Upper lobe of right lung (tissue), 1 donor: ENCODE measurements around the gene TCF7L2. TPM values are rescaled to one million over a fixed set of nuclear protein-coding genes. Genes with fewer than 3 reads are reported as not detected.

Source experiments
- ATAC-seq: fragments of 200-7000 bp; cut with Tn5 transposase; one replicate; pipeline ENCODE4 v1.9.1; 2020; ENCODE audit warnings: mild to moderate bottlenecking, moderate library complexity
- DNase-seq: peaks from one replicate; pipeline ENCODE4 v3.0.0-alpha.2; 2020
- H3K27ac ChIP-seq: fragments of 200-600 bp; one replicate; pipeline ENCODE4 v1.8.0; 2022
- H3K27me3 ChIP-seq: fragments of 200-600 bp; one replicate; pipeline ENCODE4 v1.8.0; 2022; ENCODE audit warnings: mild to moderate bottlenecking
- H3K36me3 ChIP-seq: fragments of 200-600 bp; one replicate; pipeline ENCODE4 v1.8.0; 2022
- H3K4me1 ChIP-seq: fragments of 200-600 bp; one replicate; pipeline ENCODE4 v1.8.0; 2022
- H3K4me3 ChIP-seq: fragments of 200-600 bp; one replicate; pipeline ENCODE4 v1.8.0; 2022; ENCODE audit warnings: mild to moderate bottlenecking
- H3K9me3 ChIP-seq: fragments of 200-600 bp; one replicate; pipeline ENCODE4 v1.8.0; 2022
- intact Hi-C: fragments of 100-400 bp; cut with DNase I; formaldehyde crosslinking; loops from one replicate; pipeline ENCODE4 v1.11.0; 2022
- total RNA-seq: library from RNA; stranded (reverse); fragmentation: NEBNext Ultra II Directional; extraction: Animal tissue kit (Norgen Biotek cat#: 25700); gene quantifications from one replicate; pipeline ENCODE4 v1.2.1, GENCODE V29; 2021
- TF ChIP-seq, protein P1 (sequence below): fragments of 200-600 bp; IDR thresholded peaks from one replicate; pipeline ENCODE4 v1.8.0; 2022; ENCODE audit warnings: antibody characterized with exemption
- donor health status: DM: no; HTN: yes; CAD: no; lungs with severe emphysema.

TCF7L2 gene
- total RNA-seq, 1 donor from 2014 or later, result 47.4 TPM

DNA sequence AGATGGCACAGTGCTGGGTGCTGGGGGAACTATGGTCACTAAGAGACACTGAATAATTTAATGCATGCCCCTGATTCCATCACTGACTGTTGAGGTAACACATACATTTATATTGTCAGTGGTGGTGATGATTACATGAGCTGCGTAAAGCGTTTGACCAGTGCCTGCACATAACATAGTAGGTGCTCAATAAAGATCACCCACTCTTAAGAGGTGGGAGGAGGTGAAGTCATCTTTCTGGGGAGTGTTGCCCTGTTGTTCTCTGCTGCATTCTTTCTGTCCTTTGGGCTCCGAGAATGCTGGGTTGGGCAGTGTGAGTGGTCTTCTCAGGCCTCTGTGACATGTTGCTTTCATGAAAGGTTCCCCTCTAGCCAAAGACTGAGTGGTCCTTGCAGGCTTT lies 68.0 kb downstream of the TCF7L2 start:
- ATAC-seq, result no peak
- Histone ChIP-seq H3K27me3 (no peaks in the 10 kb centered on the region), H3K9me3 (no peaks in the 10 kb centered on the region), H3K4me3 (no peak overlapping the region), H3K27ac (no peak overlapping the region), H3K4me1 (peaks cover 50% of the 10 kb centered on the region), H3K36me3 (no peaks in the 10 kb centered on the region)
- TF ChIP-seq, protein P1, sequence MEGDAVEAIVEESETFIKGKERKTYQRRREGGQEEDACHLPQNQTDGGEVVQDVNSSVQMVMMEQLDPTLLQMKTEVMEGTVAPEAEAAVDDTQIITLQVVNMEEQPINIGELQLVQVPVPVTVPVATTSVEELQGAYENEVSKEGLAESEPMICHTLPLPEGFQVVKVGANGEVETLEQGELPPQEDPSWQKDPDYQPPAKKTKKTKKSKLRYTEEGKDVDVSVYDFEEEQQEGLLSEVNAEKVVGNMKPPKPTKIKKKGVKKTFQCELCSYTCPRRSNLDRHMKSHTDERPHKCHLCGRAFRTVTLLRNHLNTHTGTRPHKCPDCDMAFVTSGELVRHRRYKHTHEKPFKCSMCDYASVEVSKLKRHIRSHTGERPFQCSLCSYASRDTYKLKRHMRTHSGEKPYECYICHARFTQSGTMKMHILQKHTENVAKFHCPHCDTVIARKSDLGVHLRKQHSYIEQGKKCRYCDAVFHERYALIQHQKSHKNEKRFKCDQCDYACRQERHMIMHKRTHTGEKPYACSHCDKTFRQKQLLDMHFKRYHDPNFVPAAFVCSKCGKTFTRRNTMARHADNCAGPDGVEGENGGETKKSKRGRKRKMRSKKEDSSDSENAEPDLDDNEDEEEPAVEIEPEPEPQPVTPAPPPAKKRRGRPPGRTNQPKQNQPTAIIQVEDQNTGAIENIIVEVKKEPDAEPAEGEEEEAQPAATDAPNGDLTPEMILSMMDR, result no peak
- DNase-seq, result no peak
- intact Hi-C loops, result no loop called here

DNA sequence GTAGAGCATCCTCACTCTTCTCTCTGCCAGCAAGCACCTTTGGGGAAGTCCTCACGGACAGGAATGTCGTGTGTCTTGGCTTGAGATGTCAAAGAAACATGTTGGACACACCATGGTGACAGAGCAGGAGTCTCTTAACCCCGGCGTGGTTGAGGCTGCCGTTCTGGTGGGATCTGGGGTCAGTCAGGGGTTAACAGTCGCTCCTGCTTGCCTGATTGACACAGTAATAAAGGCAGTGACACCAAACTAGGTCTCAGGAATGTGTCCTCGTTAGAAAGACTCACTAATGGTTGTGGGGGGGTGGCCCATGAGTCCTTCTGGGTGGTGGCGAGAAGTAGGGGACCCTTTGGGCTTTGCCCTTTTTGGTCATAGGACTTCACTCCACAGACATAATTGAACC lies 69.0 kb downstream of the TCF7L2 start:
- no peaks in the 10 kb centered on the region for H3K9me3 ChIP-seq
- H3K27ac ChIP-seq, result peak overlapping the region; percentile 6
- H3K4me1 ChIP-seq, result peaks cover 50% of the 10 kb centered on the region
- TF ChIP-seq, protein P1, result no peak
- ATAC-seq (no peak), DNase-seq (no peak)
- intact Hi-C loops, result no loop called here
- H3K4me3 ChIP-seq, result no peak overlapping the region
- H3K36me3 ChIP-seq, result no peaks in the 10 kb centered on the region
- H3K27me3 ChIP-seq, result no peaks in the 10 kb centered on the region

DNA sequence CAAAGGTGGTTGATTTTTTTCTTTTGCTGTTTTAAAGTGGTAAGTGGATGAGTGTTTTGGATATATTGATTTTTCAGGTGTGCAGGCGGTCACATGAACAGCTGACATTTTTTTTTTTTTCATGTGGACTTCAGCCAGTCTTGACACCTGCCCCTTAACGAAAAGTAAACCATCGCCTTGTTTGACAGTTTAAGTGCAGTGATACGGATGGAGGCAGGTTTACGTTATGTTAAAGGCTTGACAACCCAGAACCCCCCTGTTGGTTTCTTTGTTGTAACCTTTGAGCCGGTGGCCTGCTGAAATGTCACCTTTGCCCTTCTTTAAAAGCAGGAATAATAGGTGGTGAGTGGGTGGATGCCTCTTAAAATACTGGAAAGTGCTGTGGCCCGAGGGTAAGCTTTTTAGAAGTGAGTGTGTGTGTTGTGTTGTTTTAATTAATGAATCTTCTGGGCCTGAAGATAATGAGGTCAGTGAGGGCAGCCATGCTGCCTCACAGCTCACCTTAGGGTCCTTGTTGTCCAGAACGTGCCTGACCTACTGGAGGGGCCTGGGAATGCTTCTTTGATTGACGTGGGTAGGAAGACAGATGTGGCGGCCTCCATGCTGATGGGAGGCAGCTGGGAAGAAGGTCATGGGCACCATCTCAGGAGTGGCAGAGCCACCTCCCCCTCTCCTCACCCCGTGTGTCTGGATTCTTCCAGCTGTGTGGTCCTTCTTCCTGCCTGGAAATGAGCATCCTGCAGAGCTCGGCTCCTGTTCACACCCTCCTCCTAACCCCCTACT lies 69.8 kb downstream of the TCF7L2 start:
- ATAC-seq (no peak), DNase-seq (no peak)
- Histone ChIP-seq H3K9me3 (no peaks in the 10 kb centered on the region), H3K4me1 (peaks cover 50% of the 10 kb centered on the region), H3K36me3 (no peaks in the 10 kb centered on the region), H3K4me3 (no peak overlapping the region), H3K27me3 (no peaks in the 10 kb centered on the region), H3K27ac (peak overlapping the region; percentile 51)
- TF ChIP-seq, protein P1, result no peak
- intact Hi-C loops, result no loop called here

DNA sequence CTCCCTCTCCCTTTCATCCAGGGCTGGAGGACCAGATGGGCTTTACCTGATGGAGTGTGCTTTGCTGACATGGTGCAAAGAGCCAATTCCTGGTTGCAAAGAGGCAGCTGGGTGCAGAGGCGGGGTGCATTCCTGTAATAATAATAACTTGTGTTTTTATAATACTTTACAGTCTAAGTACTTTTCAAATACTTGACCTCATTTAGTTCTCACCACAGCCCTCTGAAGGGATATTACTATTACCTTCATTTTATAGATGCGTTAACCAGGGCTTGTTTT lies 70.4 kb downstream of the TCF7L2 start:
- peak overlapping the region; percentile 51 for H3K27ac ChIP-seq
- TF ChIP-seq, protein P1, result no peak
- H3K9me3 ChIP-seq, result no peaks in the 10 kb centered on the region
- ATAC-seq (peak; percentile 46), DNase-seq (no peak)
- H3K4me1 ChIP-seq, result peaks cover 50% of the 10 kb centered on the region
- no peaks in the 10 kb centered on the region for H3K36me3 ChIP-seq
- intact Hi-C loops, result no loop called here
- no peak overlapping the region for H3K4me3 ChIP-seq
- no peaks in the 10 kb centered on the region for H3K27me3 ChIP-seq

DNA sequence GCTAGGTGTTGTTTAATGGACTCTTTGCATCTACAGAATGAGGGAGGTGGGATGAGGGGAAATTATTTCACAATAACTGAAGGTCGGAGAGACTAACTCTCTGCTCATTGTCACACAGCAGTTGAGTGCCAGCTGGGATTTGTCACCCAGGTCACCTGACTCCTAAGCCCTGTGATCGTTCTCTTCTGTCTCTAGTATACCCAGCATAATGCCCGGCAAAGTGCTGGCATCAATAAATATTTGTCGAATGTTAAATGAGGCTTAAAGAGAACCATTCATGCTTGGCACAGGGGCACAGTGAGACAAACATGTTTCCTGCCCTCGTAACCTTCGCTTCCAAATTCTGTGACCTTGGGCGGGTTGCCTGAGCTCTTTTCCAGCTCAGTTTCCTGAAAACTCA lies 70.8 kb downstream of the TCF7L2 start:
- Histone ChIP-seq H3K4me1 (peaks cover 50% of the 10 kb centered on the region), H3K27me3 (no peaks in the 10 kb centered on the region), H3K27ac (peak overlapping the region; percentile 51), H3K9me3 (no peaks in the 10 kb centered on the region), H3K4me3 (no peak overlapping the region), H3K36me3 (no peaks in the 10 kb centered on the region)
- ATAC-seq (peak; percentile 68), DNase-seq (no peak)
- TF ChIP-seq, protein P1, result no peak
- intact Hi-C loops, result no loop called here
